GM06990 (cell line): ENCODE data around the gene EYS.

Experiments used
- DNase-seq: peaks from one replicate; pipeline ENCODE4 v3.0.0-alpha.2; 2011; ENCODE audit not compliant: insufficient read length; ENCODE audit errors: extremely low read depth
- H3K27me3 ChIP-seq: replicated peaks from 2 replicates; pipeline ENCODE4 v1.6.0; 2011; ENCODE audit warnings: low read length; ENCODE audit not compliant: control insufficient read depth, insufficient read depth
- H3K36me3 ChIP-seq: 2 replicates; pipeline ENCODE4 v1.5.1; 2011; ENCODE audit warnings: low read length; ENCODE audit not compliant: control insufficient read depth, insufficient read depth
- H3K4me3 ChIP-seq: replicated peaks from 2 replicates; pipeline ENCODE4 v1.5.1; 2011; ENCODE audit warnings: low read depth, mild to moderate bottlenecking, control low read depth, low read length
- TF ChIP-seq, protein P1 (sequence below): IDR thresholded peaks from 2 replicates; pipeline ENCODE4 v1.5.1; 2011; ENCODE audit warnings: low read length, control low read depth, mild to moderate bottlenecking, inconsistent platforms; ENCODE audit not compliant: insufficient read depth, poor library complexity, severe bottlenecking

Gene EYS

DNA sequence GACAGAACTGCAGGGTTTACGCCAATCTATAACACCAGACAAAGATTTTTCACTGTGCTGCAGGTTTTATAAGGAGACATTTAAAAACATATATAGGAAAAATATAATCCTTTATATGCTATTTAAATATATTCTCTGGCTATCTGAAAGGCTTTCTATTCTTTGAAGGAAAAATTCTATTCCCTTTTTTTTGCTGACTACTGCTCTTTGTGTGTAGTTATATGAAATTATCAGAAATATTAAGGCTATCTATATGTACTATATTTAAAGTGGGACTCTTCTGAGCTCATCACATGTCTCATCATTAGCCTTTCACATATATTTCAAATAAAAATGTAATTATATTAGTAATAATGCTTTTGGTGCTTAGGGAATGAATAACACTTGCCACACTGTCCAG, 930.7 kb downstream of the EYS start:
- DNase-seq, result no peak
- TF ChIP-seq, protein P1, sequence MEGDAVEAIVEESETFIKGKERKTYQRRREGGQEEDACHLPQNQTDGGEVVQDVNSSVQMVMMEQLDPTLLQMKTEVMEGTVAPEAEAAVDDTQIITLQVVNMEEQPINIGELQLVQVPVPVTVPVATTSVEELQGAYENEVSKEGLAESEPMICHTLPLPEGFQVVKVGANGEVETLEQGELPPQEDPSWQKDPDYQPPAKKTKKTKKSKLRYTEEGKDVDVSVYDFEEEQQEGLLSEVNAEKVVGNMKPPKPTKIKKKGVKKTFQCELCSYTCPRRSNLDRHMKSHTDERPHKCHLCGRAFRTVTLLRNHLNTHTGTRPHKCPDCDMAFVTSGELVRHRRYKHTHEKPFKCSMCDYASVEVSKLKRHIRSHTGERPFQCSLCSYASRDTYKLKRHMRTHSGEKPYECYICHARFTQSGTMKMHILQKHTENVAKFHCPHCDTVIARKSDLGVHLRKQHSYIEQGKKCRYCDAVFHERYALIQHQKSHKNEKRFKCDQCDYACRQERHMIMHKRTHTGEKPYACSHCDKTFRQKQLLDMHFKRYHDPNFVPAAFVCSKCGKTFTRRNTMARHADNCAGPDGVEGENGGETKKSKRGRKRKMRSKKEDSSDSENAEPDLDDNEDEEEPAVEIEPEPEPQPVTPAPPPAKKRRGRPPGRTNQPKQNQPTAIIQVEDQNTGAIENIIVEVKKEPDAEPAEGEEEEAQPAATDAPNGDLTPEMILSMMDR, result no peak
- Histone ChIP-seq H3K27me3 (no peaks in the 10 kb centered on the region), H3K36me3 (no peaks in the 10 kb centered on the region), H3K4me3 (no peak overlapping the region)

DNA sequence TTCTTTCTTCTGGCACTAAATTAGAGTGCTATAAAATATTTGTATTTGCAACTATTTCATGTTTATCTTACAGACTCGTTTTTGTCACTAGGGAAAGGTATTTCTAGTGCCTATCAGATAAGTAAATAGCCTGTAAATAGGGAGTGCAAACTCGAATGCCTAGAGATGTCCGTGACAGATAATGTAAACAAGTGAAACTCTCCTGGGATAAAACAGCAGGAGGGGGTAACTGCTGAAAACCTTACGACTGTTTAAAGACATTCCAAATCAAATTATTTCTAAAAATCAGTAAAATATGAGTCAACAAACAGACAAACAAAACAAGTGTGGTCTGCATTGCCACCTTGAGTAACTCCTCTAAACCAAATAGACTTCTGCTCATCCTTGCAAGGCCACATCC, 932.1 kb downstream of the EYS start:
- no peak for DNase-seq
- TF ChIP-seq, protein P1, result no peak
- Histone ChIP-seq H3K4me3 (no peak overlapping the region), H3K36me3 (no peaks in the 10 kb centered on the region), H3K27me3 (no peaks in the 10 kb centered on the region)

DNA sequence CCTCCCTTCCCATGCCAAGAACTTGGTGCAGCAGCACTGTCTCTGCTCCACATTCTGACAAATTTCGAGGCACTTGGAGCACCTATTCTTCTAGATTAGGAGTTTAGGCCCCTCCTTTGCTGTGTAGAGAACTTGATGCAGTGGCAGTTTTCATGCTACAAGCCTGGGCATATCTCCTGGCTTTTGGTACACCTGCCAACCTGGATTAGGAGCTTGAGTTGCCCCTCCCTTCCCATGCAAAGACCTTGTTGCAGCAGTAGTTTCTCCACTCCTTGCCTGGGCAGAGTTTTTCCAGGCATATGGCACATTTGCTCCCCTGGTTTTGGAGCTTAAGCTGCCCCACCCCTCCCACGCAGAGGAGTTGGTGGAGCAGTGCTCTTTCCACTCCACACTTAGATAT, 956.1 kb downstream of the EYS start:
- Histone ChIP-seq H3K4me3 (no peak overlapping the region), H3K27me3 (no peaks in the 10 kb centered on the region), H3K36me3 (no peaks in the 10 kb centered on the region)
- TF ChIP-seq, protein P1, result no peak
- DNase-seq, result no peak

DNA sequence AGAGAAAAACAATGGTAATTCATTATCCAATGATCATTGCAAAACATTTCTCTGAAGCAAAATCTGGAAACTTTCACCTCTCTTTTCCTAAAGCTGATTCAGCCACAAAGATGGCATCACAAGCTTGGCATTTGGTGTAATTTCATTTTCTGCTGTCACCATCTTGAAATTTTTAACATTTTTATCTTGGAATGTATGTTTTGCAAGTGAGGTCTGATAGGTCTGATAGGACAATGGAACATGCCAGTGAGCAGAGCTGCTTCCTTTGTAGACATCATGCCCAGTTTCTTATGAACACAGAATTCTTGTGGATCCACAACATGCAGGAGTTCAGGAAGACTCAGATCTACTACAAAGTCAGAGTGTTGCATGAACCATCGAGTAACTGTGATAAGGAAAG, 969.6 kb downstream of the EYS start:
- H3K27me3 ChIP-seq, result no peaks in the 10 kb centered on the region
- DNase-seq, result no peak
- H3K4me3 ChIP-seq, result no peak overlapping the region
- TF ChIP-seq, protein P1, result no peak
- H3K36me3 ChIP-seq, result no peaks in the 10 kb centered on the region

DNA sequence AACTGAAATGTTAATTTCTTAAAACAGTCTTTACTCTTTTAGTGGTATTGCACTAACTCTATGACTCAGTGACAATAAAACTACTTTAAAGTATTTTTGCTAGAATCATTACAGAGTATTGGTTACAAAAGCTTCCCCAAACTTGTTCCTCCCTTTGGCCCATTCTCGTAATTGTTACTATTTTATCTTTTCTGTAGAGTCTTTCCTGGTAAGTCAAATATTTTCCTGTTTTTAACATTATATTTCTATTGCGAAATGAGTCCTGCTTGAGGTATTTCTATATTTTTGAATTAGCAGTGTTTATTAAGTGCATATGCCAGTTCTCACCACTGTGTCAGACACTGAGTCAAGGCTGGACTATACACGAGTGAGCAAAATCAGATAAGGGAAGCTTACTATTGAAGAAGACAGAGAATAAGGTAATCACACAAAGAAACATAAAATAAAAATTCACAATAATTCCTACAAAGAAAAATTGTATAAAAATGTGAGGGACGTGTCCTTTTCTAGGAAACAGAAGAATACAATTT, 970.5 kb downstream of the EYS start:
- Histone ChIP-seq H3K4me3 (no peak overlapping the region), H3K27me3 (no peaks in the 10 kb centered on the region), H3K36me3 (no peaks in the 10 kb centered on the region)
- TF ChIP-seq, protein P1, result no peak
- no peak for DNase-seq

DNA sequence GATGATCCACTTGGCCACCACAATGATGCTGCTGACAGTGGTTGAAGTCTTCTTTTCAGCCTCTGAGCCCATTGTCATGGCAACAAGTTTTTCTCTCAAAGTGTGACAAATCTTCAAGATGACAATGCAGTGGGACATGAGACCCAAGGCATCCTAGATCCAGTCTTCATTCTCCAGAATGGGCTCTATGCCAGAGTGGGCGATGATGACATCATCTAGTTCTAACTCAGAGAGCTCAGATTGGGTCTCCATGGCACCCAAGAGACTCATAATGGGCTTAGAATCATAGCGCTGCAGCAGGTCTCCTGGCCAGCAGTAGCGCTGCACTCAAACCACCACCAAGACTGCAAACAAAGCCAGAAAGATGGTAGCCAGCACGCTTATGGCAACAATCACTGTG, 973.6 kb downstream of the EYS start:
- H3K4me3 ChIP-seq, result no peak overlapping the region
- TF ChIP-seq, protein P1, result no peak
- H3K36me3 ChIP-seq, result no peaks in the 10 kb centered on the region
- H3K27me3 ChIP-seq, result no peaks in the 10 kb centered on the region
- no peak for DNase-seq
